IPS-18c (cell line): ENCODE results near the gene VPREB1.
"Not testable (repeated sequence)": the region's sequence is repeated elsewhere in the genome, so short reads cannot be mapped to it uniquely, and the experiment has no call there.

ENCODE experiments used
- H3K4me3 ChIP-seq: 2 replicates; pipeline ENCODE4 v1.7.0; 2013; ENCODE audit warnings: low read depth, mild to moderate bottlenecking, low read length, moderate library complexity; ENCODE audit not compliant: insufficient read depth
- H3K9me3 ChIP-seq: one replicate; pipeline ENCODE4 v1.6.1; 2013; ENCODE audit warnings: mild to moderate bottlenecking, low read length, moderate library complexity; ENCODE audit not compliant: control insufficient read depth, insufficient read depth

Gene VPREB1

GRCh38 chr22:22270036-22270676 is 25.6 kb downstream of the VPREB1 start:
- not testable (repeated sequence) for H3K4me3 ChIP-seq, H3K9me3 ChIP-seq

- not testable (repeated sequence) for H3K4me3 ChIP-seq
These were observed 32.8 kb downstream of the VPREB1 start for GRCh38 chr22:22277423-22277822.

GRCh38 chr22:22284962-22285756 is 40.6 kb downstream of the VPREB1 start:
- H3K4me3 ChIP-seq, H3K9me3 ChIP-seq: not testable (repeated sequence)

More at GRCh38 chr22:22277423-22277822, 32.8 kb downstream of the VPREB1 start:
- H3K9me3 ChIP-seq: not testable (repeated sequence)

GRCh38 chr22:22286390-22287105 is 42.0 kb downstream of the VPREB1 start:
- not testable (repeated sequence) for H3K4me3 ChIP-seq

GRCh38 chr22:22287106-22287626 is 42.6 kb downstream of the VPREB1 start:
- not testable (repeated sequence) for H3K4me3 ChIP-seq, H3K9me3 ChIP-seq

More at GRCh38 chr22:22286390-22287105, 42.0 kb downstream of the VPREB1 start:
- not testable (repeated sequence) for H3K9me3 ChIP-seq

- not testable (repeated sequence) for H3K9me3 ChIP-seq, H3K4me3 ChIP-seq
These were observed 45.1 kb downstream of the VPREB1 start for GRCh38 chr22:22289666-22290065.

GRCh38 chr22:22291129-22291806 is 46.7 kb downstream of the VPREB1 start:
- not testable (repeated sequence) for H3K9me3 ChIP-seq

GRCh38 chr22:22292656-22293055 is 48.1 kb downstream of the VPREB1 start:
- H3K9me3 ChIP-seq, H3K4me3 ChIP-seq: not testable (repeated sequence)

More at GRCh38 chr22:22291129-22291806, 46.7 kb downstream of the VPREB1 start:
- H3K4me3 ChIP-seq: not testable (repeated sequence)

GRCh38 chr22:22293436-22293835 is 48.9 kb downstream of the VPREB1 start:
- not testable (repeated sequence) for H3K9me3 ChIP-seq, H3K4me3 ChIP-seq

GRCh38 chr22:22294641-22295040 is 50.1 kb downstream of the VPREB1 start:
- not testable (repeated sequence) for H3K9me3 ChIP-seq, H3K4me3 ChIP-seq
